Measurements from ENCODE around the gene PSMC2.

Gene PSMC2

DNA sequence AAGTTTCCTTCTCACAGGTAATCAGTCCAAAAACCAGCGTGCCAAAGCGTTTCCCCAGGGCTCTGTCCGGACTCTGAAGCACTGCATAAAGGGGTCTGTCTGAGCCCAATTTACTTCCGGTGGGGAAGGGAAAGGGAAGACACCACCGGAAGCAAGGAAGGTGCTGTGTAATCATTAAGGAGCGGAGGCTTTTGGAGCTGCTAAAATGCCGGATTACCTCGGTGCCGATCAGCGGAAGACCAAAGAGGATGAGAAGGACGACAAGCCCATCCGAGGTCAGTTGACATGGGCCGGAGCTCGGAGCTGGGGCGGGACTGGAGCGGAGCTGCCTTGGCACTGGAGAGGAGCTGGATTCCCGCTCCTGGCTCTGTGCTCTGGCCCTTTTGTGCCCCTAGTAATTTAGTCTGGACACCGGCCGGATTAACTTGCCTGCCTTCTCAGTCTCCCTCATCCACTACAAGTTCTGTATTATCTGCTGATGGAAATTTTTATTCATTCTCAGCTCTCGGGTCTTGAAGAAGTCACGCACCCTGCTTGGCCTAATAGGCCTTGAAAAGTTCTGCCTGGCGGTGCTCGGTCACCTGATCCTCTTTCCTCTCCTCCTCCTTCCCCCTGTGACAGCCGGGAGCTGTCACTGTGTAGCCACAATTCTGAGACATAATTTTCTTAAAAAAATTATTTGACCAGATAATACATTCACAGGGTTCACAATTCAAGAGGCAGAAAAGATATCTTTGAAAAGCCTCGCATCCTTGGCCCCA is at the start of gene PSMC2:
TSS of gene PSMC2 (plus strand) at position 137 of the 761 bp plus-strand sequence. CDS start at position 206, 69 bp downstream.
- intact Hi-C loops (cut with DNase I): no loop called here

DNA sequence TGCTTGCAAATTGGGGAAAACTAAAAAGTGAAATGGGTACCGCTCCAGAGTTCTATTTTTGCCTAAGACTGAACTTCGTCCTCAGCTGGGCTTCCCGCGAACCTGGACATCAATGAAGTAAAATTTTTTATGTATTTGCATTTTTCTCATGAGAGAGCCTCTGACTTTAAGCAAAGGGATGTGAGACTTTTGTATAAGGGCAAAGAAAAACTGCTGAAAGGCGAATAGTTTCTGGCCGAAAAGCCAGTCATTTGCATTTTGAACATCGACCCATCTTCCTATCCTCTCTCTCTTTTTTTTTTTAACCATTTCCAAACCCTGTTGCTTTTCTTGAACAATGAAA is 49.6 kb upstream of the PSMC2 start:
- intact Hi-C loops (cut with DNase I): loop anchor here (5.0 kb wide), 1 partner anchor 109 kb away; no protein-coding TSS in a partner anchor
- no peak for DNase-seq

More for the DNA sequence above, at the start of gene PSMC2:
- peak; percentile 63 to 93 (median 85) for DNase-seq

DNA sequence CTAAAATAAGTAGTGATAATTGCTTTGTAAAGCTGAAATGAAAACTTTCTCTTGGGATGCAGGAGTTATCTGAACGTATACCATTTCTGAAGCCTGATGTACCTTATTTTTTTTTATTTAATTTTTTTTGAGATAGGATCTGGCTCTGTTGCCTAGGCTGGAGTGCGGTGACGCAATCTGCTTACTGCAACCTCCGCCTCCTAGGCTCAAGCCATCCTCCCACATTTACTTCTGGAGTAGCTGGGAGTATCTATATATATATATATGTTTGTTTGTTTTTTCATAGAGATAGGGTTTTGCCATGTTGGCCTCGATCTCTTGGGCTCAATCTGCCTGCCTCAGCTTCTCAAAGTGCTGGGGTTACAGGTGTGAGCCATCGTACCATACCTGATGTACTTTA is 47.8 kb upstream of the PSMC2 start:
- no peak for DNase-seq
- intact Hi-C loops (cut with DNase I): loop anchor here (5.0 kb wide), 1 partner anchor 108 kb away; no protein-coding TSS in a partner anchor

DNA sequence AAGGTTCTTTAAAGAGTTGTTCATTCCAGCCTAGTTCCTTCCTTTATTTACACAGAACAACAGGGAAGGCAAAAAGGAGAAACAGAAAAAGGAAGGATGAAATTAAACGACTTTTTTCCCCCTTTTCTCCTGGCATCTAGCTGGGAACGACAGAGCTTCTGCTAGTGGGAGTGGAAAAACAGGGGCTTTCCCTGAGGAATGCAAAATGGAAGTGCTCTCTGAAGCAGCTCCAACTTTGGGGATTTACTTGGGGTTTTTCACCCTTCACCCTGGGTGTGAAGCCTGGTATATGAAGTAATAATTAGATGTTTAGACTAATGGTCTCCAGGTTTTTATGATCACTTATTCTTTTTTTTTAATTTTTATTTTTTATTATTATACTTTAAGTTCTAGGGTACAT is 46.0 kb upstream of the PSMC2 start:
- intact Hi-C loops (cut with DNase I): no loop called here

DNA sequence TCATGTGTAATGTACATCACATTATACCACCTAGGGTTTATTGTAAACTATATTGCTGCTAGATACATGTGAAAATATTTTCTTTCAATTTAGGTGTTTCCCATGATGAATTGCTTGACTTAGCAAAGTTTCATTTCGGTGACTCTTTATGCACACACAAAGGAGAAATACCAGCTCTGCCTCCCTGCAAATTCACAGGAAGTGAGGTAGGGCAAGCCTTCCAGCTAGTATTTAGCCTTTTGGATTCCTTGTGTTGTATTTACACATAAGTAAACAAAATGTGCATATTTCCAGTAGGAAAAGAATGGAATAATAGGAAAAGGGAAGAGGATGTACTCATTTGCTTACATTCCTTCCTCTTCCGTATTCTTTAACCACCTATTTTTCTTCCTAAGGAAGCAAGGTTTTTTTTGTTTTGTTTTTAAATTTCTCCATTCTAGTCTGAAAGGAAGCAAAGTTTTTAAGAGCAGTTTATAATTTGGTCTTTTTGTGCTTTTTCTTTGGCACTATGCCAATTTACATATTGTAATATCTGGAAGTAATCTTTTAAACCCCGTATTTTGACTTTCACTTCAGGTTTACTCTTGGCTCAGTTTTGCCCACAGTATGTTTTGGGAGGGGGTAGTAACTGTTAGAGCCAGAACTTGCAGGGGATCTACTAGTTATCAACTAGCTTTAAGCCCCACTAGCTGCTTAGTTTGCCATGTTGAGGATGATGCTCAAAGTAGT is 39.8 kb upstream of the PSMC2 start:
- no peak for DNase-seq
- intact Hi-C loops (cut with DNase I): no loop called here

More for the DNA sequence above, 46.0 kb upstream of the PSMC2 start:
- no peak for DNase-seq

DNA sequence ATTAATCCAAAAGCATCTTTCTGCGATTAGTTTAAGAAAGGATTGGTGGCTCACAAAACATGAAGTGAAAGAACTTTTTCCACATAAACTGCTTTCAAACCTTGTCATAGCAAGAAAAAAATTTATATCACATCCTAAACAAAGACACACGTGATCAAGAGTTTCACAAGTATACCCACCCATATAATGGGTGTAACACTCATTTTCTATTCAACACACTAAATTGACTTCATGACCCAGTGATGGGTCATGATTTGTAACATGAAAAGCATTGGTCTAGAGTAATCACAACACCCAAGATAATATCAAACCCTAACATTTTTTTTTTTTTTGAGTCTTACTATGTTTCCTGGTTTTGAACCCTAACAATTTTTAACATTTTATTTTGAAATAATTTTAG is 32.6 kb upstream of the PSMC2 start:
- no peak for DNase-seq
- intact Hi-C loops (cut with DNase I): no loop called here

DNA sequence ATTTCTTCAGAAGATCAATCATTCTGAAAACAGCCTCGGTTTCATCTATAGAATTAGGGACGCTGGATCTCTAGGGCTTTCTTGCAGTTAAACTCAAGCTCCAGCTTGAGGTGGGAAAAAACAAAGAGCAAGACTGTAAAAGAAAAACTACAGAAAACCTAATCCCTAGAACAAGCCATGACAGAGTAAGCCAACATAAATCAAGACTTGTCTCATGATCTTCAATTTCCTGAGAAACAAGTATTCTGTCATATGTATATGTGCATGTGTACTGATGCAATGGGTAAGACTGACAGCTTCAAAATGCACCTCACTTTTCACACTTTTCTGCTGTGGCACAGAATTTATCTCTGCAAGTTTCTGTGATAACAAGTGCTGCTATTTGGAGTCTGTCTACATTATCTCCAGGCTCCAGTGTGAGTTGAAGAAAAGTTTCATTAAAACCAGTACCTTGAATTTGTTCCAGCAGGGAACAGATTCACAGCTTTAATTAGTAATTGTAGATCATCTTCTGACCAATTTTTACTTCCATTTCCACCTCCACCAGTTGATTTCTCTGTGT is 31.0 kb upstream of the PSMC2 start:
- intact Hi-C loops (cut with DNase I): no loop called here
- DNase-seq: no peak

DNA sequence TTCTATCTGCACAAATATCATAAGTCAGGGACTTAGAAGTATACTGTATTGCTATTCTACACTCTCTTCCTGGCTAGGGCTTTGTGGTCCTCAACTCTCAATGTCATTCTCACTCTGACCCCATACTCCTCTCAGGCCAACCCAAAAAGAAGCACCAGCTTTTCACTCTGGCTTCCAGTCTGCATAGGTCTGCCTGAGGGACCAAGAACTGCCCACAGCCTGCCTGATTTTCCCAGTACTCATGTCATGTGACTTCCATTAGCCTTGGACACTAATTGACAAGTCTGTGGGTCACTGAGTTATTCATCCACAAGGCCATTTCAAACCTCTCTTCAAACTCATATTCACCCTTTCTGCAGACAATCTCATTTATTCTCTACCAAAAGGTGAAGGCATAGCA is 30.4 kb upstream of the PSMC2 start:
- DNase-seq: no peak

DNA sequence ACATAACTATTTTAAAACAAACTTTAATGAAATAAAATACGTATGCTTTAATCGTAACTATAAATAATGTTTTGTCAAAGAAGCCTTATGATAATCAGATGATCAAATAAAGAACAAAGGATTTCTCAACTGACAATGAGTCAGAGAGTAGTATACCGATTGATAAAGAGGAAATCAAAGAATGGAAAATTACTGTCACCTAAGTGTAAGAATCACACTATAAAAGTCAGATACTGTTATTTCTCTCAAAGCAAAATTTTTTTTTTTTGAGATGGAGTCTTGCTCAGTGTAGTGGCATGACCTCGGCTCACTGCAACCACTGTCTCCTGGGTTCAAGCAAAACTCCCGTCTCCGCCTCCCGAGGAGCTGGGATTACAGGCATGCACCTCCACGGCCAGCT is 21.7 kb upstream of the PSMC2 start:
- no peak for DNase-seq
- intact Hi-C loops (cut with DNase I): no loop called here

More for the DNA sequence above, 30.4 kb upstream of the PSMC2 start:
- intact Hi-C loops (cut with DNase I): no loop called here

DNA sequence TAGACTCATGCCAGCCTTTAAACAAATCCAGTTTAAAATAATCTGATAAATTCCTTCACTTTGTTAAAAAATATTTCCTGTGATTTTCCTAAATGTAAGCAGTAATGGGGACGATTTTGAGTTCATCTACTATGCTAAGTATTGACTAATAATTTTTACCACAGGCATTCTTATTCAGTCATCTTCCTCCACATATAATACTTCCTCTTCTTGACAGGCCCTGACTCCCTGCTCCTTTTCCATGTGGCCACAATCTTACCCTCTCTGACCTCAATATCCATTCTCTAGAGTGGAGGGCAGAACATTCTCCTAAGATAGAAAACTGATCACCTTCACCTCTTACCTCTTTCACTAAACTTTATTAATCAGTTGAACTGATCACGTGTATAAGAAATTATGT is 10.7 kb upstream of the PSMC2 start:
- DNase-seq: no peak
- intact Hi-C loops (cut with DNase I): no loop called here

DNA sequence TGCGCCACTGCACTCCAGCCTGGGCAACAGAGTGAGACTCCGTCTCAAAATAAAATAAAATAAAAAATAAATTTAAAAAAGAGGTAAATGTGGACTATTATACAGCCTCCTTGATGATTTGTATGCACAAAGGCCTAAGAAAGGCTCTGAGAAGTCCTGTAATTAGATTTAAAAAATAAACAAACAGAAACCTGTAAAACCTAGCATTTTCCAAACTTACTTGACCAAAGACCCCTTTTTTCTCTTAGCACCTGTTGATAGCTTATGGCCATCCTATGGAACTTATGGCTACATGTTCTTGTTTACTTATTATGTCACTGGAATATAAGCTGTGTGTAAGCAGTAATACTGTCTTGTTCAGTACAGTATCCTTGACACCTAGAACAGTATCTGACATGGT is 8.6 kb upstream of the PSMC2 start:
- no peak for DNase-seq
- intact Hi-C loops (cut with DNase I): no loop called here

DNA sequence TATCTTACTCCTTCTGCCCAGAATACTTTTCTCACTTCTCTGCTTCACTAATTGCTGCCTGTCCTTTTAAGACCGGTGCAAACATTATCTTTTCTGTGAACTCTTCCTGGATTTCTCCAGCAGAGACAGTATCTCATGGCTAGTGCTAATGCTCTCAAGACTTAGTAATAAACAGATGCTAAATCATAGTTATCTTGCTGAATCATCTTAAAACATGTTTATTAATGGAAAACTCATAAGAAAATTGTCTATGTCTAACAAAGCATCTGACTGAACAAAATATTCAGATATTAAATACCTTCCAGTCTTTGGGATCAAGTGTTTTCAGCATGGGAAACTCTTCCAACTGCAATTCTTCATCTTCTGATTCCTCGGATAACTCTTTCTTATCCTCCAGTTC is 6.0 kb upstream of the PSMC2 start:
- intact Hi-C loops (cut with DNase I): no loop called here

DNA sequence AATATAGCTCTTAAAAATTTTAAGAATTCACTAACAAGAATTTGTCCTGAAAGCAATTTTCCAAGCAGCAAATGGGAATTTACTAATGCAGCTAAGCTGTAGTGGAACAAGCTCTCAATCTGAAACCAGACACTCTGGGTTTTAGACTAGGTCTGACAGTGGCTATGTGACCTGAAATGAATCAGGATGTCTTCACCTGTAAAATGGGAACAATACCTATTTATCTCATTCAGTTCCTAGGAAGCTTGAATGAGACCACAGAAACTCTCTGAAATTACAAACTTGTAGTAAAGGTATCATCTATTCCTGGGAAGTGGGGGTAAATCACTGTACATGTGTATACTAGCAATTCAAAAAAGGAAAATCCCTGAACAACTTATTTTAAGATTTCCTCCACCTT is 4.1 kb upstream of the PSMC2 start:
- no peak for DNase-seq

More for the DNA sequence above, 6.0 kb upstream of the PSMC2 start:
- DNase-seq: no peak

DNA sequence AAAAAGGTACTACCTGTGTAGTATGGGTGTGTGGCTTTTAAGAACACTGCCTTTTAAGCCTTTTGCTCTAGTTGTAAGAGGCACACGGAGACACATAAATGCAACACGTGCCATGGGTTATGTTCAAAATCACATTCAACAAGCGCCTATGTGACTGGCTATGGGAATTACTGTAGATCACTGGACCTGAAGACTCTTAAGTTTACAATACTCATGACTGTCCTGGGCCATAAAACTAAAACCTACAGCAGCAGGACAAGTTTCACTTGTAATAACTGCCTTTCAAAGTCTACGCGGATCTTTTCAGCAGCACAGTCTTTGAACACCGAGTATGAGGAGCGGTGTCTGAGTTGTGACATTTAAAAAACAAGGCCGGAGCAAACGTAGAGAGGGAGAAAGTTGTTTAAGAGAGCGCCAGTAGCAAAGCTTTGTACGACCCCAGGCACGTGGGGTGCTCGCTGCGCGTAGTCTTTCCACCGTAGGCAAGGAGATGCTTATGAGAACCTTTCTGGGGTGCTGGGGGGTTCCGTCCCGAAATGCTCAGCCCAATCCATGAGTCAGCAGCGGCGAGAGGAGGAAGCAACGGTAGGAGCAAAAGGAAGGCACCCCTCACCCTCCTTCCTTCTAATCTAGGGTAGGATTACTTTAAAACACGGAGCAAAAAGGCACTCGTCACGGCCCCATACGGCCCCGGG is 3.5 kb upstream of the PSMC2 start:
- intact Hi-C loops (cut with DNase I): no loop called here
- DNase-seq: peak in 31 of 42 donors; percentile 6 to 67 (median 33)

More for the DNA sequence above, 4.1 kb upstream of the PSMC2 start:
- intact Hi-C loops (cut with DNase I): no loop called here

DNA sequence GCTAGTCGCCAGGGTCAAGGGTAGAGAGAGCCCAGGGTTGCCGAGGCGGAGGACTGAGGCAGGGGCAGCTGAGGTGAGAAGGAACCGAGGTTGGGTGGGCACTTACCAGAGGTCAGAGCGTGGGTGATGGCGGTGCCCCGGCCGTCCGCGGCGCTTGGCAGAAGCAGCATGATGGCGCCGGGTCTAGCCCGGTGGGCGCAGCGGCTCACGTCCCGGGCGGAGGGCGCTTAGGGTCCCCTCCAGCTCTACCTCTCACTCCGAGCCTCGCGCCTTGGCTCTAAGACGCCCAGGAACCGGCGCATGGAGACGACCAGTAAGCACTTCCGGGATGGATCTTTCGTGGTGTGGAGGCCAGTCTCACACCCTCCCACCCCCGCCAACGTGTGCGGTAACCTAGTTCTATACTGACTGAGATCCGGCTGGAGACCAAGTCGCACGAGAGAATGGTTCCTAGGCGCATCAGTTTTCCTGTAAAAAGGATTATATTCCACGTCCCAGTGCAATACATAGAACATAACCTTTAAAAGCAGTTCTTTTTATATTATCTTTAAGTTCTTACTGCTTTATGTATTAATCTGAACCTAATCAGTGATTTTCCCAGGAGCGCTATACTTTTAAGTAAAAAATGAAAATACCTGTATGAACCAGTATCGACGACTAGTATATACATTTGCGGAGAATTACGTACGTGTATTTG is 2.8 kb upstream of the PSMC2 start, which contains the start of gene DNAJC2:
TSS of gene DNAJC2 (minus strand) at position 315 of the 697 bp plus-strand sequence. CDS start at position 170, 145 bp downstream.
- intact Hi-C loops (cut with DNase I): no loop called here
- DNase-seq: peak; percentile 79 to 95 (median 87)

DNA sequence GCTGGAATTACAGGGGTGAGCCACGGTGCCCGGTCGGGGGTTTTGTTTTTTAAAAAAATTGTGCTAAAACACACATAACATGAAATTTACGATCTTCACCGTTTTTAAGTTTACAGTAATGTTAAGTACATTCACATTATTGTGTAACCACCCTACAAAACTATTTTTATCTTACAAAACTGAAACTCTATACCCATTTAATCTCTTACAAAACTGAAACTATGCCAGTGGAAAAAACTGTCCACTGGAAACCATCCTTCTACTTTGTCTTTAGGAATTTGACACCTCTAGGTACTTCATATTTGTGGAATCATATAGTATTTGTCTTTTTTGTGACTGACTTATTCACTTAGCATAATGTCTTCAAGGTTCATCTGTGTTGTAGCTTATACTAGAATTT is 1.0 kb upstream of the PSMC2 start:
- no peak for DNase-seq
- intact Hi-C loops (cut with DNase I): no loop called here

DNA sequence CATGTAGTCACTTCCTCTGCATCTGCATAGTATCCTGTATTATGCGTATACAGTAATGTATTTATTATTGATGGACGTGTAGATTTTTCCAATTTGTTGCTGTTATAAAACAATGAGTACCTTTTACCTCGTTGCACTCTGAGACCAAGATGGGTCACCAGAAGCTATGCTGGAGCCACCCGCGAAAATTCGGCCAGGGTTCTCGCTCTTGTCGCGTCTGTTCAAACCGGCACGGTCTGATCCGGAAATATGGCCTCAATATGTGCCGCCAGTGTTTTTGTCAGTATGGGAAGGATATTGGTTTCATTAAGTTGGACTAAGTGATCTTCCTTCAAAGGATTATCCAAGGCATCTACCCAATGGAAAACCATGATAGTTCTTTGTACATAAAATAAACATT is 1.0 kb downstream of the PSMC2 start:
- intact Hi-C loops (cut with DNase I): no loop called here
- no peak for DNase-seq

DNA sequence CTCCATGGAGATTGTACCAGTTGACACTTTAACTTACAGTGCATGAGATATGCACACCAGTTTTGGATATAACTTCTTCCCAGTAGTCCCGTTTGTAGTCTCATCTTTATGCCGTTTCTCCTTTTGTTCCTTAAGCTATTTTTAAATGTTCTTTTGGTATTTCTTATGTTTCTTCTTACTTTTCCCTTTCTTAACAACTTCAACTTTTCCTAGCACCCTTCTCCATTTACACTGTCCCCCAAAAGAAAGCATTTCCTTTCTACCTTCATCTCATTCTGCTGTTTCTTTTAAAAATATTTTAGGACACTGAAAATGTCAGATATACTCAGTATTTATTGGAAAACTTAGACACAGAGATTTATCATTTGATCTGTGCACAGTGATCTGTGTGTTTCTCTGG is 1.5 kb downstream of the PSMC2 start:
- intact Hi-C loops (cut with DNase I): no loop called here
- no peak for DNase-seq

DNA sequence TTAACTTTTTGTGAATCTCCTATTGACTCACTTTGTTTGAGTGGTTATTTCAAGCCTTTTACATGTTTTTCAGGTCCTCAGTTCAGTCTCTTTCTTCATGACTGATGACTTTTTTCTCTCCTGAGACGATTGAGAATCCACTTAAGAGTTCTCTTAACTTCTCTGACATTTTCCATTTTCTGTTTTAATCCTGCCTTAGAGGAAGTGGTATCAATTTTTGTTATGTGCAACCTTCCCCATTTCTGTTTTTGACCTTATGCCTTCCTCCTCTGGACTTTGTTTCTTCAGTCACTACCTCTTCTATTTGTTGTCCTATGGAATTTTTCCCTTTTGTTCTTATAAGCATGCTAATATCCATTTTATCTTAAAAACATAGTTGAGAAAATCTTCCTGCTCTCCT is 2.4 kb downstream of the PSMC2 start:
- intact Hi-C loops (cut with DNase I): no loop called here
- DNase-seq: no peak

All from head of caudate nucleus (tissue), 42 donors.